Muscle of arm (tissue), 12 donors: ENCODE results near the gene RAD51B. TPM values are rescaled to one million over a fixed set of nuclear protein-coding genes. Genes with fewer than 3 reads are reported as not detected.

Experiments used
- DNase-seq: peaks from one replicate; pipeline ENCODE4 v3.0.0-alpha.2; 2013
- polyA plus RNA-seq, 12 donors: library from polyadenylated mRNA; unstranded; fragments of 120-200 nt; gene quantifications; one replicate each; pipeline ENCODE4 v1.2.1, GENCODE V29; 2013; ENCODE audit not compliant: insufficient read length in 12 of 12

The RAD51B gene
- polyA plus RNA-seq, 12 donors: 6.3 to 13.1 (median 9.7) TPM; not detected in 2

DNA sequence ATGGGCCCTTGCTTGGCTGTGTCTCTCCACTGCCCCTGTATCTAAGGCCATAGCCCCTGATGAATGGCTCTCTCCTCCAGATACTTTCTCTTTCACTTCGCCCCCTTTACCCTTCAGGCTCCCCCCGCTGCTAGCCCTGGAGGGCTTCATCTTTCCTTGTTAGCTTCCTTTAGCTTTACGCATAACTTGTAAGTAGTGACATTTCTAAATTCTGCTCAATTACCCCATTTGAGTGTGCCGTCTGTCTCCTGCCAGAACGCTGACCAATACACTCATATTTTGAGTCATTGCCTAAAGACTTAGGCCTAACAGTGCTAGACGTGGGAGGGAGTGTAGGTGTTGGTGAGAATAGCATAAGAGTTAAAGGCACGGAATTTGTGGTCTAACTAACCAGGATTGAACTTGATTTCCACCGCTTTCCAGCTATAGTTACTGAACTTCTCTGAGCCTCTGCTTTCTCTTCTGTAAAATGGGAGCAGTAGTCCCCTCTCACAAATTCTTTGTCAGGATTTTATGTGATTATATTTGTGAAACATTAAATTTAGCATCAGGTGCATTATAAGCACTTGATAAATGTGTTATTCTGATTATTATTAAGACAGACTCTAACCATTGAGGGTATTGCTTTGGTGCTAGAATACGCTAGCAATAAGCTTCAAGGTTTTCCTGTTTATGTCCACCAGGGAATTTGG lies 844.0 kb downstream of the RAD51B start:
- DNase-seq: no peak

DNA sequence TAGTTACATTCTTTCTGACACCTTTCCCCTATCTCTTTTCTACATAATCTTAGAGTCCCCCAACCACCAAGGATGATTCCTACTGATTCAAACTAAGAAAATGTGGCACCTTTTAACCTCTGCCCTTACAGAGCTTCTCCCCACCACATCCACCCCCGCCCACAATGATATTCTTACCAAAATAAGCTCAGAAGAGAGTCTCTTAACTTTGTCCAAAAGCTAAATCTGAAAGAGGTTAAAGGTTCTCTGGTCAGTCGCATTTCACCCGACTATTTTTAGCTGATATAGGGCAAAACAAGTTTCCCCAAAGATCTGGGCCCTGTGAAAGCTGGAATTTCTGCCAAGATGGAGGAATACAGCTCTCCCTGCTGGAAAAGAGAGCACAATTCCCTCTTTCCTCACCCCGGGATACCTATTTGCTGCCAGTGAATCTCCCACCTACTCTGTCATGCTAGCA lies 844.7 kb downstream of the RAD51B start:
- no peak for DNase-seq

DNA sequence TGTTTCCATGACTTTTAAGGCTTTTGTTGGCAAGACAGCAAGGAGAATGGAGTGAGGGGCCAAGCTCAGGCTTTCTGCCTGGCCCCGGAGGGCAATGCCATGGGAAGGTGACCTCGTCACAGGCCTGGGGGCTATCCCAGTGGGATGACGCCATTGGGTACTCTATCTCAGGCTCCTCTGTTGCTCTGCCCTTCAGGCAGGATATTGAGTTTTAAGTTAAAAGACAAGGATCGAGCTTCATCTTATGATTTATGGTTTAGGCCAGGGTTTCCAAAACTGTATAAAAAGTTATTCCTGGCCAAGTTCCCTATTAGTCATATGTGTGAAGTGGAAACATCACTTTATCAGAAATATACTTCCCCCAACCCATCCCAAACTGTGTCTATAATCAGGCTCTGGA lies 845.6 kb downstream of the RAD51B start:
- no peak for DNase-seq

DNA sequence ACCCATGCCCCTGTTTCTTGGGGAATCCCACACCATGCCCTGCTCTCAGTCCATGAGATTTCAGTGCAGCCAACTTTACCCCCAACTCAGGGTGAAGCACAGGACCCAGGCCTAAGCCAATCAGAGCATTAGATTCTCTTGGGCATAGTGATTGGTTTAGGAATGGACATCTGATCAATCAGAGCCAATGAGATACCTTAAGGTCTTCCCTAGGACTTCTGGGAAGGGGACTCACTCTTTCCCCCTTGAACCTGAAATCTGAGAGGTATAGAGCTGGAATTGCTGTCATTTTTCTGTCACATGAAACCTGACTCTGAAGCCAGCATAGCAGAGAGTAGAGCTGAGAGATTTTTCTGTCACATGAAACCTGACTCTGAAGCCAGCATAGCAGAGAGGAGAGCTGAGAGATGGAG lies 846.2 kb downstream of the RAD51B start:
- DNase-seq: no peak

DNA sequence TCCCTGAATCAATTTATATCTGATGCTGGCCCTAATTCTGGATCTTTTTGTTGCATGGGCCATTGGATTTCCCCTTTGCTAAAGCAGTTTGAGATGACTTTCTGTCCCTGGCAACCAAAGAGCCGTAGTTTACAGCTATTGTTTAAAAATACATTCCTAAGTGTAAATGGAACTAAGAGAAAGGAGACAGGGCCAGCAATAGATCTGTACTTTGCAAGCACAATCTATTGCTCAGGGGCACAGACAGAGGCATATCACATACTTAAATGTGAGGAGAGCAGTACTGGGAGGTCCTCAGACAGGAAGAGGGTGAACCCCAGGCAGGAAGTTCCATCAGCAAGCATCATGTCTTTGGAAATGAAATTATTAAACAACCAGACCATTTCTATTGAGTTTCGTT lies 846.7 kb downstream of the RAD51B start:
- no peak for DNase-seq

DNA sequence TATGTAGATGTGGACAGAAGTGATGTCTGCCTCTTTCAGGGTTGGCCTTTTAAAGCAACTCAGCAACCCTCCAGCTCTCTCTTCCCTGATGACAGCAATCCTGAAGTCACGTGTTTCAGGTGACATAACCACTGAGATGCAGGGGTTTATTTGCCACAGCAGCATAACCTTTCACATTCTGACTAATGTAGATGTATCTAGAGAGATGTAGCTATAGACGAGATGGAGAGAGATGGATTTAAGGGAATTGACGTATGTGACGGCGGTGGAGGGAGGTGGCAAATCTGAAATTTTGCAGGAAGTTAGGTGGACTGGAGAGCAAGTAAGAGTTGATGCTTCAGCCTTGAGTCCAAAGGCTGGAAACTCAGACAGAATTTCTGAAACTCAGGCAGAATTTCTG lies 847.3 kb downstream of the RAD51B start:
- DNase-seq: no peak

DNA sequence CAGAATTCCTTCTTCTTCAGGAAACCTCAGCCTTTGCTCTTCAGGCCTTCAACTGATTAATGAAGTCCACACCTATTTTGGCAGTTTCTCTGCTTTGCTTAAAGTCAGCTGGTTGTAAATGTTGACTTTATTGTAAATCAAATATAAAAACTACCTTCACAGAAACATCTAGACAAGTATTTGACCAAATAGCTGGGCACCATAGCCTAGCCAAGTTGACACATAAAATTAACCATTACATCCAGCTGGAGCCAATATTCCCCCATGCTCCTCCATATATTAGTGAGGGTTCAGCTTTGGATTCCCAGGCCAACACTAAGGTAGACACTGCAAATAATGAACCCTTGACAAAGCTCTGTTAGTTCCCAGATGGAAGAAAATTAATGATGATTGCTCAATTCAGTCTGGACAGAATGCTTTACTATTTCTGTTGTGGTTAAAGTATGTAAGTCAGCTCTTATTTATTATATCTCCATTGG lies 847.8 kb downstream of the RAD51B start:
- DNase-seq: no peak

DNA sequence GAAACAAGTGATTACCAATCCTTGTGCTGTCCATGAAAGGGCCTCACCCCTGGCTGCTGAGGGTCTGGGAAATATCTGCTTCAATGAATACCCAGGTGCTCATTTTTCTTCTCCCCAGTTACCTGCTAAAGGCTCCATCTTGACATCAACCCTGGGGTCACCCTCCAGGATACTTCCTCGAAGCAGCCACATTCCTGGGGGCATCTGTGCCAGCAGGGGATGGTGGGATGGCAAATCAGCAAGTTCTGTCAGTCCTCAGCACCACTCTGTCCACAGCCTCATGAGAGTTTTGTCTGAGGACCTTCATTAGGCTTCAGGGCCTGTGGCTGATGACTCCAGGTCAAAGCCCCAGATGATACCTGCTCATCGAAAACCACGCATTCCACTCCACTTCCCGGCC lies 848.4 kb downstream of the RAD51B start:
- DNase-seq: no peak

DNA sequence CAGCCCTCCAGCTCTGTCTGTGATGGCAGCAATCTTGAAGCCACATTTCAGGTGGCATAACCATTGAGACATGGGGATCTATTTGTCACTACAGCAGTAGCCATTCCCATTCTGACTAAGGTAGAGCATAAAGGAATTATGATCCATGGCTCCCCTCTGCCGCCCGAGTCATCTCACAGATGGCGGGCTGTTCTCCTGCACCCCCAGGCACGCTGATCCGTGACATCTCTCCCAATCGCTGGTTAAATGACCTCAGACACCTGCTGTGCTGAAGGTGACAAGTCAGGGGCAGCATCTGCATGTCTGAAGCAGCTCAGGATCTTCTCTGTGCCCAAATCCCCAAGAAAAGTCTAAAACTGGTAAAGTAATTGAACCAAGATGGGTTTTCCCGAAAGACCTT lies 849.0 kb downstream of the RAD51B start:
- no peak for DNase-seq

DNA sequence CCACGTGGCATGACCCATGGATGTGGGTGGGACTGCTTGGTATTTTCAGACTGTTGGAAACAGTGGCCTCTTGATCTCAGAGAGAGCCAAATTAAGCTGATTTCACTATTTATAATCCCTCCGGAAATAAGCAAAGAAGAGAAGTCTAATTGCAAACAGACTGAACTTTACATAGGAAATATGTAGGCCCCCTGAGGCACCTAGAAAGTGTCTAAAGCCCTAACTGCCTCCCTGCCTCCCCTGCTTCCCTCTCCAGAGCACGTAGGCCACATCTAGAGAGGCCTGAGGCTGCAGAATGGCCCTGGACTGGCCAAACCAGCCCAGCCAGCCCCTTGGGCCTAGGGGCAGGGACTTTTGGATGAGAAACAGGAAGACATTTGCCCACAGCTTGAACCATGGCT lies 849.5 kb downstream of the RAD51B start:
- DNase-seq: no peak

DNA sequence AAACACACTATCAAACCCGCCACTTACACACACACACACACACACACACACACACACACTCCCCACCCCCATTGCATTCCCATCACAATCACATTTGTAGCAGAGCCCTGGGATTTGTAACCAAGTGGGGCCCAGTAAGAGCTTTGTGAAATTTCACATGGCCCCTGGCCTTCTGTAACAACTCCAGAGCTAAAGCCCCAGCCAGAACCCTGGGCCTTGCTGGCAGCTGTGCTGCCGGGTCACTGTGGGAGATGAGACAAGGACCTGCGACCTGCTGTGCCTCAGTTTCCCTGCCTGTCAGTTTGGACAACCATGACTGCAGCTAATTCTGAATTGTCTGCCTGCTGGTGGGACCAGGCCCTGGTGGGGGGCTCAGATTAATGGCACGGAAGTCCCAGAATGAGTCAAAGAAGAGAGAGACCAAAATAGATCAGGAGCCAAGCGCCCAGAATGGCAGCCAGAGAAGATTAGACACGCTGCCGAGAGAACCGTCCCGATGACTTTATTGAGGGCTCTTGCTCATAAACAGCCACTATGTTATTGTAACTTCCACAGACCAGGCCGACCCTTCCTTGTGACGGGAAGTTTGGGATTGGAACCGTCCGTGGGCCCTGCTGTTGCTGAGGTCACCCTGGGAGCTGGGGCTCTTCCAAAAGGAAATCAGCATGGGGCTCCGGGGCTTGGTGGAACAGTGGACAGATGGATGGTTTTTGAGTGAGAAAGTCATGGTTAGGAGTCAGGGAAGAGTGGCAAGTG lies 850.2 kb downstream of the RAD51B start:
- DNase-seq: no peak

DNA sequence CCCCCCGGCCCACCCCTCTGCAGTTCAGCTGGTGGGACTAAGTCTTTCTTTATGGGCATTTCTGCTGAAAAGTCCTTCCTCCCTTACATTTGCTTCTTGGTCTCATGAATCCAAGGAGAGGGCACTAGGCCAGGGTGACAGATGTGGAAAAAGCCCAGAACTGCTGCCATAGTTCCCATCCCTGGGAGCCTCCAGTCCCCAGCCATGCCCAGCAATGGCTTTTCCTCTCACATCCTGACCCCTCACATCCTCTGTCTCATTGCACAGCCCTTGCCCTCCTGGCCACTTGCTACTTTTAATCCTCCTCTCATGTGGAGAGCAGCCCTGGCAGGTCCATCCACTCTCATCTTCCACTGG lies 850.8 kb downstream of the RAD51B start:
- DNase-seq: no peak

DNA sequence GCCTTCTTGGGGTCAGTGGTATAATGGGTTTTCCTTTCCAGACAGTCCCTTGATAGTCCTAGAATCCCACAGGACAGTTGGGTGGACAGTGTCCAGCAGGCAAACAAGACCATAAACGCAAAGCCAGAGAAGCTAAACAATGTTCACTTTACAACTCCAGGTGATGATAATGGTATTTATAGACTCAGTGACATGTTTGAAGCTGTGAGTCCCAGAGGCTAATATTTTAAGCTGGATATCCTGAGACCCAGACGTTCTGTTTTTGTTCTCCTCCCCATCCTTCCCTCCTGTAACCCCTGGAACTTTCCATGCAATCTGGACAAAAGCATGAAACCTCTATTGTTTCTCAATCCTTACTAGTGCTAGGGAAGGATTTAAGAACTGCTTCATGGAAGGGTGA lies 852.3 kb downstream of the RAD51B start:
- DNase-seq: no peak

DNA sequence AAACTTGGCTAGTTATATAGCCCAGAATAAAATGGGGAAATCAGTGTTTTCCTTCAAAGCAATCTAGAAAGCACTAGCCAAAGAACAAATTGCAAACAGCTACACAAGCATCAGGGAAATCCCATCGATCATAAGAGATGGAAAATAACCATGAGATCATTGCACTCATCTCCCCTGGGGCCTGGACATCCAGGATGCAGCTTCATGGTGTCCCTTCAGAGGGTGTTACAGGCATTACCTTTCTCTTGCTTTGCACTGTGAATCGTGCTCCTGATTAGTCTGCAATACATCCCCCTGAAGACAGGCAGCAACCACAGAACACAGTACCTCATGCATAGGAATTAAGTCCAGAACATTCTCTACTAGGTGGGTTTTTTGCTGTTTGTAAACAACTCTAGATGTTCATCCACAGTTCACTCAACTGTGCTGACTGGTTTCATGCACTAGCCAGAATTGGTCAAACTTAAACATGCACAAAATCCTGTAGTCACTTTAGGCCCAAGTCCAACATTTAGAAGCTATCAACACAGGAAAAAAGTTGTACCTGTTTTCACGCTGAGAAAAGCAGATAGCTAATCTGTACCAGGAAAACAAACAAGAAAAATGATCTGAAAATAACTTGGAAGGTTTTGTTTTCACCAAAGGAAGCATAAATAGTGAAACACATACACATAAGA lies 853.2 kb downstream of the RAD51B start:
- no peak for DNase-seq

DNA sequence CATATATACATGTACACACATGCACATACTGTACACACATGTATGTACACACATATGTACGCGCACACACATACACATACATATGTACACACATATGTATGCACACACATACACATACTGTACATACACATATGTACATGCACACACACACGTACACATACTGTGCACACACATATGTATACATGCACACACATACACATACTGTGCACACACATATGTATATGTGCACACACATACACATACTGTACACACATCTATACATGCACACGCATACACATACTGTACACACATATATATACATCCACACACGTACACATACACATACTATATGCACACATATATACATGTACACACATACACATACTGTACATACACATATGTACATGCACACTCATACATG lies 853.9 kb downstream of the RAD51B start:
- no peak for DNase-seq

DNA sequence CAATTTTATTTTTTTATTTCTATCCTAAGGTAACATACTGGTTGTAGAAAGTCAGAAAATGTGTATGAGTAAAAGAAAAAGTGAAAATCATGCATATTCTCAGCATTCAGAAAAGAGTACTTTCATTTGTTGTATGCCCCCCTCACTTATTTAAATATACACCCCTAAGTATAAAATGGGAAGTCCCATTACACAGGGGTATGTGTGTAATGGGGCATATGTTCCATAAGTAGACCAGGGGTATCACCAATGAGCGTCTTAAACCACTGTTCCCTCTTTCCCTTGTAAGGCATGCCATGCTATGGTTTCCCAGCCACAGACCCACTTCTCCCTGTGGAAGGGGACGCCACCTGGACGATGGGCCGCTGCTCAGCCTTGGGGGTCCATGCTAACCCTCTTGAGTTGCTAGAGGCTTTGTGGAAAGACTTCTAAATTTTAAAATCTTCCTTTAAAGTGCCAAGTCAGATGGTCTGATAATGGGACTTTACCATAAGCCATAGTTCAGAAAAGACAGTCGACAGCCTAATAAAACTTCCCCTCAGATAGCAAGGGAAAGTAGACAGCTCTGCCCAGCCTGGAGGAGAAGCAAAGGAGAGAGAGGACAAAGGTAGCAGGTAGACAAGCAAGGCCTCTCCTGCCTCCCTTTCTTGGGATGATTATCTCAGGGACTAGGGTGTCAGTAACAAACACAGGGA lies 855.1 kb downstream of the RAD51B start:
- no peak for DNase-seq

DNA sequence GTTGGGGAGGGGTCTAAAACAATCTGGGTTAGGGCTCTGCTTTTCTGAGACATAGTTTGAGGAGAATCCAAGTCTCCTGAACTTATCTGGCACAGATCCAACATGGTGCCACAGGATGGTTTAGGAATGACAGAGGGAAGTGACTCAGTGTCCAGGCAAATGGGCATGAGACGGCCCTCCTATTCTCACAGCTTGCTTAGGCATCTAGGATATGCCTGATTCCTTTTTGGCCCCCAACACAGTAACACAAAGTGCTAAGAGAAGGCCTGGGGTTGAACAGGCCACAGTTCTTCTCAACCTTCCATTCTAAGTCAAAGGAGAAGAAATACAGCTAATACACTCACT lies 855.6 kb downstream of the RAD51B start:
- no peak for DNase-seq

DNA sequence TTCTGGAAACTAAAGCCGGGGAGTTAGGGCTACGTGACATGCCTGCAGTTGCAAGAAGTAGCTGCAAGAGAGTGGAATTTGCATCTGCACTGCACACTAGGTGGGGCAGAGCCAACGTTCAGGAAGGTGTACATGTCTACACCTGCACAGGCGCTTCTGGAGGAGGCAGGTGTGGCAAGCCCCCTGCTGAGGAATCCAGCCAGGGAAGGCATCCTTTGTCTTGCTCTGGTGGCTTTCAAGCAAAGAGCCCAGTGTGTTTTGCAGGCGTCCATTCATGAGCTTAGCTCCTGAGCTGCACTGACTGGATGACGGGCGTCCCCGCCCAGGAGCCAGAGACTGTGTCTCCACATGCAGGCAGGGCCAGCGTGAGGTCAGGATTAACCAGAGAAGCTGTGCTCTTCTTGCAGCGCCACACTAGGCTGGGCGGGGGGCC lies 856.9 kb downstream of the RAD51B start:
- DNase-seq: no peak

DNA sequence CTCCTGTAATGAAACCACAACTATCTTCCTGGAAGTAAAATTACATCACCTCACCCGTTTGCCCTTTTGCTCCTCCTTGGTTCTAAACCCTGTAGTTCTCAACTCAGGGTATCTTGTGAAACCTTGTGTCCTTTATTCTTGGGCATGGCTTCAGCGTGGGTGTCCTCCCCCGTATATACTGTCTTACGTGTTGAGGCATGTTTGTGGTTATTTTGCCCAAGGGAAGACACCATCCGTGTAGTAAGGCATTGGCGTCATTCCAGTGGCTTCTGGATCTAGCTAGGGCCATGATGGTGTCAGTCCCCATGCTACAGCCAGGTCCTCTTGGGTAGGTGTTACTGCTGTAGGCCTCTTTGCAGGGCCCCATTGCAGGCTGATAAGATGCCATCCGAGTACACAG lies 857.9 kb downstream of the RAD51B start:
- DNase-seq: no peak

DNA sequence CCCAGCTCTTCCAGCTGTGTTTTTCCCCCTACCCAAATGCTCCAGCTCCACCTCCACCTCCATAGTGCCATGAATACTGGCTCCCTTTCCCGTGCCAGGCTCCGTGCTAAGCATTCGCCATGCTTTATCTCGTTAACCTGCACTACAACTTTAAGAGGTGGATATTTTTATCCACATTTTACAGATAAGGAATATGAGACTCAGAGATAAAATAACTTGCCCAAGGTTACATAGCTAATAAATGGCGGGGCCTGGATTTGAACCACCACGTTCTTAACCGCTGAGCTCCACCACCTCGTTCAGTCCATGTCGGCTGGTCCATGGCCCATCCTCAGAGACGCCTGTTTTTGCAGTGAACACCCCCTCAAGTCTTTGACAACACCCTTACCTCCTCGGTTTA lies 858.3 kb downstream of the RAD51B start:
- DNase-seq: no peak

DNA sequence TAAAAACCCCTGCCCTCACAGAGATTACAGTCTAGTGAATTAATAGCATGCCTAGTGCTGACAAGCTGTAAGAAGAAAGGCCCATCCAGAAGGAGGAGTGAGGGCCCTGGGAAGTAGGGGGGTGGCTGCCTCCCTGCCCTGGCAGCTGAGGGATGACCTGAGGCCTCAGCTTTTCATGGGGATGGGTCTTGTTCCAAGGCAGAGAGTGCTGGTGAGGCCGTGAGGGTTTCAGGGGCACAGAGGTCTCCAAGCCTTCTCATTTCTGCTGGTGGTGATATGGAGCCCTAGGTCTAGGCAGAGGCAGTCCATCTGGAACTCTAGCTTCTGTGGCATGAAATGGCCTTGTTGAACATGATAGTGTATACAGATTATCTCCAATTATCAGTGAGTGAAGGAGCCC lies 858.9 kb downstream of the RAD51B start:
- no peak for DNase-seq

DNA sequence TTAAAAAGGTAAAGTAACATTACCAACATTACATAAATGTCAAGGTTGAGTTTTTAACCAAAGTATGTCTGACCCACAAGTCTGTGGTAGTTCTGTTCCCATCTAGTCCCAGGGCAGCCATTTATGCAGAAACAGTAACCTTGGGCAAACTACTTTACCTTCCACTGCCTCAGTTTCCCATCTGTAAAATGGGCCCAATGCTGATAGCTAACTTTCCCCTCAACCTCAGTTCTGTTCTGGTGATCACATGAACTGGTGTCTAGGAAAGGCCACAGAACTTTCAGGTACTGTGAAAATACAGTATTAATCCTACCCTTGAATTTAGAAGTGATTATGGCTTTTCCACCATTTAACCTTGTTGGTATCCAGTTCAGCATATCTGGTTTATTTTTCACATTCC lies 859.7 kb downstream of the RAD51B start:
- DNase-seq: no peak
